GM23338 (cell line): Measurements from ENCODE around the gene KCNK17. TPM values are rescaled to one million over a fixed set of nuclear protein-coding genes. Genes with fewer than 3 reads are reported as not detected.

Experiments
- ATAC-seq: fragments of 200-7000 bp; cut with Tn5 transposase; 3 replicates; pipeline ENCODE4 v1.9.1; 2020
- DNase-seq: peaks from one replicate; pipeline ENCODE4 v3.0.0-alpha.2; 2015; ENCODE audit warnings: low spot score
- H2AFZ ChIP-seq: fragments of 200-600 bp; sonication (generic); 2 replicates; pipeline ENCODE4 v1.8.0; 2016; ENCODE audit warnings: antibody characterized with exemption, mild to moderate bottlenecking, moderate library complexity
- H3F3A ChIP-seq: fragments of 200-600 bp; sonication (generic); replicated peaks from 2 replicates; pipeline ENCODE4 v1.8.0; 2017; ENCODE audit warnings: antibody characterized with exemption, mixed run types, low read depth
- H3K27ac ChIP-seq: fragments of 200-600 bp; sonication (generic); 2 replicates; pipeline ENCODE4 v1.6.1; 2016; ENCODE audit warnings: low read depth
- H3K27me3 ChIP-seq: fragments of 200-600 bp; sonication (generic); 2 replicates; pipeline ENCODE4 v1.8.0; 2016; ENCODE audit warnings: mild to moderate bottlenecking, mixed run types, moderate library complexity; ENCODE audit not compliant: insufficient read depth
- H3K36me3 ChIP-seq: fragments of 200-600 bp; sonication (generic); 2 replicates; pipeline ENCODE4 v1.8.0; 2016; ENCODE audit warnings: mild to moderate bottlenecking; ENCODE audit not compliant: insufficient read depth
- H3K4me1 ChIP-seq: fragments of 200-600 bp; sonication (generic); 2 replicates; pipeline ENCODE4 v1.8.0; 2016; ENCODE audit warnings: mild to moderate bottlenecking, moderate library complexity; ENCODE audit not compliant: insufficient read depth
- H3K4me2 ChIP-seq: fragments of 200-600 bp; sonication (generic); 2 replicates; pipeline ENCODE4 v1.7.1; 2017; ENCODE audit warnings: mixed run types
- H3K4me3 ChIP-seq: fragments of 200-600 bp; sonication (generic); 2 replicates; pipeline ENCODE4 v1.6.1; 2016; ENCODE audit warnings: mixed run types
- H3K79me2 ChIP-seq: fragments of 200-600 bp; sonication (generic); replicated peaks from 2 replicates; pipeline ENCODE4 v1.8.0; 2017; ENCODE audit warnings: mild to moderate bottlenecking; ENCODE audit not compliant: insufficient read depth
- H3K9me2 ChIP-seq: fragments of 200-600 bp; sonication (generic); 2 replicates; pipeline ENCODE4 v1.8.0; 2017; ENCODE audit not compliant: insufficient read depth
- H4K20me1 ChIP-seq: fragments of 200-600 bp; sonication (generic); replicated peaks from 2 replicates; pipeline ENCODE4 v1.8.0; 2017; ENCODE audit warnings: mild to moderate bottlenecking; ENCODE audit not compliant: insufficient read depth
- H3K27ac Mint-ChIP-seq: 2 replicates; pipeline ENCODE4 v1.8.0; 2020; ENCODE audit warnings: inconsistent platforms, mild to moderate bottlenecking, moderate library complexity, mixed read lengths
- H3K27me3 Mint-ChIP-seq: 3 replicates; pipeline ENCODE4 v1.8.0; 2022; ENCODE audit warnings: low read depth, mild to moderate bottlenecking, moderate library complexity, mixed read lengths, inconsistent platforms; ENCODE audit not compliant: insufficient read depth, poor library complexity
- H3K36me3 Mint-ChIP-seq: 3 replicates; pipeline ENCODE4 v1.8.0; 2021; ENCODE audit warnings: low read depth, mild to moderate bottlenecking, inconsistent platforms, moderate library complexity, mixed read lengths
- H3K4me1 Mint-ChIP-seq: 3 replicates; pipeline ENCODE4 v1.8.0; 2020; ENCODE audit warnings: mild to moderate bottlenecking, inconsistent platforms, mixed read lengths
- H3K4me3 Mint-ChIP-seq: 3 replicates; pipeline ENCODE4 v1.8.0; 2021; ENCODE audit warnings: moderate library complexity, mild to moderate bottlenecking, inconsistent platforms, mixed read lengths
- H3K9me3 Mint-ChIP-seq: 3 replicates; pipeline ENCODE4 v1.8.0; 2020; ENCODE audit warnings: moderate library complexity, mild to moderate bottlenecking, inconsistent platforms, mixed read lengths
- CREB1 ChIP-seq: fragments of 250-450 bp; sonication (Bioruptor Pico); IDR thresholded peaks from 2 replicates; pipeline ENCODE4 v1.5.0; 2020; ENCODE audit warnings: low read depth, mild to moderate bottlenecking, moderate library complexity
- EZH2 ChIP-seq: fragments of 200-600 bp; sonication (generic); IDR thresholded peaks from one replicate; pipeline ENCODE4 v1.8.0; 2017; ENCODE audit warnings: antibody characterized with exemption, mild to moderate bottlenecking, low read depth; ENCODE audit not compliant: unreplicated experiment
- EZH2phosphoT487 ChIP-seq: fragments of 200-600 bp; sonication (generic); IDR thresholded peaks from one replicate; pipeline ENCODE4 v1.8.1; 2018; ENCODE audit warnings: antibody characterized with exemption; ENCODE audit not compliant: unreplicated experiment
- JUNB ChIP-seq: IDR thresholded peaks from one replicate; pipeline ENCODE4 v1.6.1; 2016; ENCODE audit warnings: antibody characterized with exemption; ENCODE audit not compliant: unreplicated experiment
- NANOG ChIP-seq: IDR thresholded peaks from 2 replicates; pipeline ENCODE4 v1.6.1; 2016; ENCODE audit warnings: antibody characterized with exemption, borderline replicate concordance
- POLR2AphosphoS5 ChIP-seq: IDR thresholded peaks from 2 replicates; pipeline ENCODE4 v1.6.1; 2016; ENCODE audit warnings: antibody characterized with exemption, low read depth
- STAT1 ChIP-seq: IDR thresholded peaks from one replicate; pipeline ENCODE4 v1.6.1; 2016; ENCODE audit warnings: antibody characterized with exemption; ENCODE audit not compliant: unreplicated experiment
- ZNF114 ChIP-seq: fragments of 250-450 bp; sonication (Bioruptor Pico); IDR thresholded peaks from 2 replicates; pipeline ENCODE4 v1.5.0; 2020; ENCODE audit warnings: mild to moderate bottlenecking, moderate library complexity
- ZNF331 ChIP-seq: fragments of 250-450 bp; sonication (Bioruptor Pico); IDR thresholded peaks from 2 replicates; pipeline ENCODE4 v1.5.0; 2020; ENCODE audit warnings: low read depth, mild to moderate bottlenecking, moderate library complexity
- polyA plus RNA-seq: library from polyadenylated mRNA; unstranded; fragments of >200 nt; fragmentation: Nextera tagmentation; extraction: Ambion mirVana; gene quantifications from 2 replicates; pipeline ENCODE4 v1.2.1, GENCODE V29; 2016
- total RNA-seq: library from RNA; depleted of rRNA; stranded (reverse); fragments of >200 nt; shearing (Covaris generic); gene quantifications from 2 replicates; pipeline ENCODE4 v1.2.3, GENCODE V29; 2014
- TF ChIP-seq, protein P1 (sequence below): IDR thresholded peaks from one replicate; pipeline ENCODE4 v1.6.1; 2018; ENCODE audit warnings: antibody characterized with exemption; ENCODE audit not compliant: unreplicated experiment
- TF ChIP-seq, protein P2 (sequence below), 2 experiments: fragments of 200-600 bp in 1 of 2; sonication (generic) in 1 of 2; conservative IDR thresholded peaks; 2 replicates each; pipeline versions ENCODE4 v1.5.1 to v1.6.1; 2016 to 2017; ENCODE audit warnings: antibody characterized with exemption in 2 of 2, low read depth in 2 of 2, mild to moderate bottlenecking in 2 of 2, moderate library complexity in 1 of 2
- TF ChIP-seq, protein P3 (sequence below): IDR thresholded peaks from 2 replicates; pipeline ENCODE4 v1.6.1; 2016; ENCODE audit warnings: antibody characterized with exemption
- TF ChIP-seq, protein P4 (sequence below): fragments of 250-450 bp; sonication (Bioruptor Pico); IDR thresholded peaks from 2 replicates; pipeline ENCODE4 v1.5.0; 2020; ENCODE audit warnings: mild to moderate bottlenecking, moderate library complexity

Gene KCNK17
- total and polyA plus RNA-seq, 2 experiments from 2014 or later: 2.2 to 3.1 TPM

DNA sequence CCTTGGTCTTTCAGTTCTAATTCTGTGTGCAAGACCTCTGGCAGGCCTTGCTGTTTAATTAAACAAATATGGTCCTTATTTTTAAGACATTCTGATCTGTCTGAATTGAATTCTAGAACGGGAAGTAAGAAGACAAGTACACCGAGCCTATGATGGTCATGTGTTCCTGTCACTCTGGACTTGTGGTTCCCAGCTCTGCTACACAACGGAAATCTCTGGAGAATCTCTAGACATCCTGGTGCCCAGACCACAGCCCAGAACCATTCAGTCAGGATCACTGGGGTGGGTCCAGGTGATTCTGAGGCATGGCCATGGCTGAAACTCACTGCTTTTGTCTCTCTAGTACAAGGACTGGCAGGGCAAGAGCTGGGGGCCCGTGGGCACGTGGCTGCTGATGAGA, 24.2 kb upstream of the KCNK17 start:
- Histone ChIP-seq H3K4me1 (no peaks in the 10 kb centered on the region), H3K4me2 (no peak overlapping the region), H2AFZ (no peak overlapping the region), H3K4me3 (no peak overlapping the region), H3F3A (no peaks in the 10 kb centered on the region), H4K20me1 (no peaks in the 10 kb centered on the region; the same call in 1 of the 2 replicates), H3K27ac (no peak overlapping the region), H3K36me3 (no peaks in the 10 kb centered on the region), H3K9me2 (no peaks in the 10 kb centered on the region), H3K27me3 (no peaks in the 10 kb centered on the region), H3K79me2 (no peaks in the 10 kb centered on the region)
- H3K4me1 Mint-ChIP-seq: peaks cover 21% of the 10 kb centered on the region
- H3K27ac Mint-ChIP-seq: no peak overlapping the region
- no peak for DNase-seq
- no peaks in the 10 kb centered on the region for H3K36me3 Mint-ChIP-seq
- H3K27me3 Mint-ChIP-seq: peaks cover 7% of the 10 kb centered on the region
- H3K4me3 Mint-ChIP-seq: no peak overlapping the region
- no peak for ATAC-seq
- H3K9me3 Mint-ChIP-seq: no peaks in the 10 kb centered on the region
- no peak for TF ChIP-seq STAT1
- TF ChIP-seq ZNF114: no peak
- TF ChIP-seq JUNB: no peak
- no peak for TF ChIP-seq ZNF331 (CRISPR knock-in tag)
- TF ChIP-seq POLR2AphosphoS5: no peak
- no peak for TF ChIP-seq EZH2
- TF ChIP-seq EZH2phosphoT487: no peak
- TF ChIP-seq, protein P1, sequence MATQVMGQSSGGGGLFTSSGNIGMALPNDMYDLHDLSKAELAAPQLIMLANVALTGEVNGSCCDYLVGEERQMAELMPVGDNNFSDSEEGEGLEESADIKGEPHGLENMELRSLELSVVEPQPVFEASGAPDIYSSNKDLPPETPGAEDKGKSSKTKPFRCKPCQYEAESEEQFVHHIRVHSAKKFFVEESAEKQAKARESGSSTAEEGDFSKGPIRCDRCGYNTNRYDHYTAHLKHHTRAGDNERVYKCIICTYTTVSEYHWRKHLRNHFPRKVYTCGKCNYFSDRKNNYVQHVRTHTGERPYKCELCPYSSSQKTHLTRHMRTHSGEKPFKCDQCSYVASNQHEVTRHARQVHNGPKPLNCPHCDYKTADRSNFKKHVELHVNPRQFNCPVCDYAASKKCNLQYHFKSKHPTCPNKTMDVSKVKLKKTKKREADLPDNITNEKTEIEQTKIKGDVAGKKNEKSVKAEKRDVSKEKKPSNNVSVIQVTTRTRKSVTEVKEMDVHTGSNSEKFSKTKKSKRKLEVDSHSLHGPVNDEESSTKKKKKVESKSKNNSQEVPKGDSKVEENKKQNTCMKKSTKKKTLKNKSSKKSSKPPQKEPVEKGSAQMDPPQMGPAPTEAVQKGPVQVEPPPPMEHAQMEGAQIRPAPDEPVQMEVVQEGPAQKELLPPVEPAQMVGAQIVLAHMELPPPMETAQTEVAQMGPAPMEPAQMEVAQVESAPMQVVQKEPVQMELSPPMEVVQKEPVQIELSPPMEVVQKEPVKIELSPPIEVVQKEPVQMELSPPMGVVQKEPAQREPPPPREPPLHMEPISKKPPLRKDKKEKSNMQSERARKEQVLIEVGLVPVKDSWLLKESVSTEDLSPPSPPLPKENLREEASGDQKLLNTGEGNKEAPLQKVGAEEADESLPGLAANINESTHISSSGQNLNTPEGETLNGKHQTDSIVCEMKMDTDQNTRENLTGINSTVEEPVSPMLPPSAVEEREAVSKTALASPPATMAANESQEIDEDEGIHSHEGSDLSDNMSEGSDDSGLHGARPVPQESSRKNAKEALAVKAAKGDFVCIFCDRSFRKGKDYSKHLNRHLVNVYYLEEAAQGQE: no peak
- no peak for TF ChIP-seq CREB1 (CRISPR knock-in tag)
- TF ChIP-seq, protein P2, sequence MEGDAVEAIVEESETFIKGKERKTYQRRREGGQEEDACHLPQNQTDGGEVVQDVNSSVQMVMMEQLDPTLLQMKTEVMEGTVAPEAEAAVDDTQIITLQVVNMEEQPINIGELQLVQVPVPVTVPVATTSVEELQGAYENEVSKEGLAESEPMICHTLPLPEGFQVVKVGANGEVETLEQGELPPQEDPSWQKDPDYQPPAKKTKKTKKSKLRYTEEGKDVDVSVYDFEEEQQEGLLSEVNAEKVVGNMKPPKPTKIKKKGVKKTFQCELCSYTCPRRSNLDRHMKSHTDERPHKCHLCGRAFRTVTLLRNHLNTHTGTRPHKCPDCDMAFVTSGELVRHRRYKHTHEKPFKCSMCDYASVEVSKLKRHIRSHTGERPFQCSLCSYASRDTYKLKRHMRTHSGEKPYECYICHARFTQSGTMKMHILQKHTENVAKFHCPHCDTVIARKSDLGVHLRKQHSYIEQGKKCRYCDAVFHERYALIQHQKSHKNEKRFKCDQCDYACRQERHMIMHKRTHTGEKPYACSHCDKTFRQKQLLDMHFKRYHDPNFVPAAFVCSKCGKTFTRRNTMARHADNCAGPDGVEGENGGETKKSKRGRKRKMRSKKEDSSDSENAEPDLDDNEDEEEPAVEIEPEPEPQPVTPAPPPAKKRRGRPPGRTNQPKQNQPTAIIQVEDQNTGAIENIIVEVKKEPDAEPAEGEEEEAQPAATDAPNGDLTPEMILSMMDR (conservative IDR thresholded peaks at IDR 0.05; ENCODE audit: low read depth in 2 of 2): no peak
- TF ChIP-seq, protein P3, sequence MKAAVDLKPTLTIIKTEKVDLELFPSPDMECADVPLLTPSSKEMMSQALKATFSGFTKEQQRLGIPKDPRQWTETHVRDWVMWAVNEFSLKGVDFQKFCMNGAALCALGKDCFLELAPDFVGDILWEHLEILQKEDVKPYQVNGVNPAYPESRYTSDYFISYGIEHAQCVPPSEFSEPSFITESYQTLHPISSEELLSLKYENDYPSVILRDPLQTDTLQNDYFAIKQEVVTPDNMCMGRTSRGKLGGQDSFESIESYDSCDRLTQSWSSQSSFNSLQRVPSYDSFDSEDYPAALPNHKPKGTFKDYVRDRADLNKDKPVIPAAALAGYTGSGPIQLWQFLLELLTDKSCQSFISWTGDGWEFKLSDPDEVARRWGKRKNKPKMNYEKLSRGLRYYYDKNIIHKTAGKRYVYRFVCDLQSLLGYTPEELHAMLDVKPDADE: no peak
- TF ChIP-seq, protein P4, sequence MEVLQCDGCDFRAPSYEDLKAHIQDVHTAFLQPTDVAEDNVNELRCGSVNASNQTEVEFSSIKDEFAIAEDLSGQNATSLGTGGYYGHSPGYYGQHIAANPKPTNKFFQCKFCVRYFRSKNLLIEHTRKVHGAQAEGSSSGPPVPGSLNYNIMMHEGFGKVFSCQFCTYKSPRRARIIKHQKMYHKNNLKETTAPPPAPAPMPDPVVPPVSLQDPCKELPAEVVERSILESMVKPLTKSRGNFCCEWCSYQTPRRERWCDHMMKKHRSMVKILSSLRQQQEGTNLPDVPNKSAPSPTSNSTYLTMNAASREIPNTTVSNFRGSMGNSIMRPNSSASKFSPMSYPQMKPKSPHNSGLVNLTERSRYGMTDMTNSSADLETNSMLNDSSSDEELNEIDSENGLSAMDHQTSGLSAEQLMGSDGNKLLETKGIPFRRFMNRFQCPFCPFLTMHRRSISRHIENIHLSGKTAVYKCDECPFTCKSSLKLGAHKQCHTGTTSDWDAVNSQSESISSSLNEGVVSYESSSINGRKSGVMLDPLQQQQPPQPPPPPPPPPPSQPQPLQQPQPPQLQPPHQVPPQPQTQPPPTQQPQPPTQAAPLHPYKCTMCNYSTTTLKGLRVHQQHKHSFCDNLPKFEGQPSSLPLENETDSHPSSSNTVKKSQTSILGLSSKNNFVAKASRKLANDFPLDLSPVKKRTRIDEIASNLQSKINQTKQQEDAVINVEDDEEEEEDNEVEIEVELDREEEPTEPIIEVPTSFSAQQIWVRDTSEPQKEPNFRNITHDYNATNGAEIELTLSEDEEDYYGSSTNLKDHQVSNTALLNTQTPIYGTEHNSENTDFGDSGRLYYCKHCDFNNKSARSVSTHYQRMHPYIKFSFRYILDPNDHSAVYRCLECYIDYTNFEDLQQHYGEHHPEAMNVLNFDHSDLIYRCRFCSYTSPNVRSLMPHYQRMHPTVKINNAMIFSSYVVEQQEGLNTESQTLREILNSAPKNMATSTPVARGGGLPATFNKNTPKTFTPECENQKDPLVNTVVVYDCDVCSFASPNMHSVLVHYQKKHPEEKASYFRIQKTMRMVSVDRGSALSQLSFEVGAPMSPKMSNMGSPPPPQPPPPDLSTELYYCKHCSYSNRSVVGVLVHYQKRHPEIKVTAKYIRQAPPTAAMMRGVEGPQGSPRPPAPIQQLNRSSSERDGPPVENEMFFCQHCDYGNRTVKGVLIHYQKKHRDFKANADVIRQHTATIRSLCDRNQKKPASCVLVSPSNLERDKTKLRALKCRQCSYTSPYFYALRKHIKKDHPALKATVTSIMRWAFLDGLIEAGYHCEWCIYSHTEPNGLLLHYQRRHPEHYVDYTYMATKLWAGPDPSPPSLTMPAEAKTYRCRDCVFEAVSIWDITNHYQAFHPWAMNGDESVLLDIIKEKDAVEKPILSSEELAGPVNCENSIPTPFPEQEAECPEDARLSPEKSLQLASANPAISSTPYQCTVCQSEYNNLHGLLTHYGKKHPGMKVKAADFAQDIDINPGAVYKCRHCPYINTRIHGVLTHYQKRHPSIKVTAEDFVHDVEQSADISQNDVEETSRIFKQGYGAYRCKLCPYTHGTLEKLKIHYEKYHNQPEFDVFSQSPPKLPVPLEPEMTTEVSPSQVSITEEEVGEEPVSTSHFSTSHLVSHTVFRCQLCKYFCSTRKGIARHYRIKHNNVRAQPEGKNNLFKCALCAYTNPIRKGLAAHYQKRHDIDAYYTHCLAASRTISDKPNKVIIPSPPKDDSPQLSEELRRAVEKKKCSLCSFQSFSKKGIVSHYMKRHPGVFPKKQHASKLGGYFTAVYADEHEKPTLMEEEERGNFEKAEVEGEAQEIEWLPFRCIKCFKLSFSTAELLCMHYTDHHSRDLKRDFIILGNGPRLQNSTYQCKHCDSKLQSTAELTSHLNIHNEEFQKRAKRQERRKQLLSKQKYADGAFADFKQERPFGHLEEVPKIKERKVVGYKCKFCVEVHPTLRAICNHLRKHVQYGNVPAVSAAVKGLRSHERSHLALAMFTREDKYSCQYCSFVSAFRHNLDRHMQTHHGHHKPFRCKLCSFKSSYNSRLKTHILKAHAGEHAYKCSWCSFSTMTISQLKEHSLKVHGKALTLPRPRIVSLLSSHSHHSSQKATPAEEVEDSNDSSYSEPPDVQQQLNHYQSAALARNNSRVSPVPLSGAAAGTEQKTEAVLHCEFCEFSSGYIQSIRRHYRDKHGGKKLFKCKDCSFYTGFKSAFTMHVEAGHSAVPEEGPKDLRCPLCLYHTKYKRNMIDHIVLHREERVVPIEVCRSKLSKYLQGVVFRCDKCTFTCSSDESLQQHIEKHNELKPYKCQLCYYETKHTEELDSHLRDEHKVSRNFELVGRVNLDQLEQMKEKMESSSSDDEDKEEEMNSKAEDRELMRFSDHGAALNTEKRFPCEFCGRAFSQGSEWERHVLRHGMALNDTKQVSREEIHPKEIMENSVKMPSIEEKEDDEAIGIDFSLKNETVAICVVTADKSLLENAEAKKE (CRISPR knock-in tag): no peak
- TF ChIP-seq NANOG: no peak
